Activated naive CD8-positive, alpha-beta T cell treated with anti-CD3 and anti-CD28 coated beads, Interleukin-2, amount 50 U/mL, for 16 hours (primary cell): ENCODE data around the gene RNU2-1.
A peak's percentile ranks its signal among the peaks of the same experiment; 100 is the strongest.
"Not testable (repeated sequence)": the region's sequence is repeated elsewhere in the genome, so short reads cannot be mapped to it uniquely, and the experiment has no call there.

Source experiments
- DNase-seq: peaks from one replicate; pipeline ENCODE4 v3.0.0-alpha.2; 2020; ENCODE audit warnings: low read depth, low spot score

Gene RNU2-1

DNA sequence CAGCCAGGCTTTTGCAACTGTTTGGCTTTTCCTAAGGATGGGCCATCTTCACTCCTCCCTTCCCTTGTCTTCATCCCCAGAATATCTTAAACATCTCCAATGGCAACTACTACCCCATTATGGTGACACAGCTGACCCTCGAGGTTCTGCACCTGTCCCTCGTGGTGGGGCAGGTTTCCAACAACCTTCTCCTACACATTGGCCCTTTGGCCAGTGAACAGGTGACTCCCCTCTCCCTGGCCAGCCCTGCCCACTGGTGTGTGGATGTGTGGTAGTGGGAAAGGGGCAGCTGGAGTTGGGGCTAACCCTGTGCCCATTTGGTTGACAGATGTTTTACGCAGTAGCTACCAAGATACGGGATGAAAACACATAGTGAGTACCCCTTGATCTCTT is 17.4 kb downstream of the RNU2-1 start:
- no peak for DNase-seq

- no peak for DNase-seq
These were observed 18.4 kb downstream of the RNU2-1 start for GRCh38 chr17:43215341-43215740.

- DNase-seq = no peak
These were observed 20.2 kb downstream of the RNU2-1 start for GRCh38 chr17:43213545-43213944.

DNA sequence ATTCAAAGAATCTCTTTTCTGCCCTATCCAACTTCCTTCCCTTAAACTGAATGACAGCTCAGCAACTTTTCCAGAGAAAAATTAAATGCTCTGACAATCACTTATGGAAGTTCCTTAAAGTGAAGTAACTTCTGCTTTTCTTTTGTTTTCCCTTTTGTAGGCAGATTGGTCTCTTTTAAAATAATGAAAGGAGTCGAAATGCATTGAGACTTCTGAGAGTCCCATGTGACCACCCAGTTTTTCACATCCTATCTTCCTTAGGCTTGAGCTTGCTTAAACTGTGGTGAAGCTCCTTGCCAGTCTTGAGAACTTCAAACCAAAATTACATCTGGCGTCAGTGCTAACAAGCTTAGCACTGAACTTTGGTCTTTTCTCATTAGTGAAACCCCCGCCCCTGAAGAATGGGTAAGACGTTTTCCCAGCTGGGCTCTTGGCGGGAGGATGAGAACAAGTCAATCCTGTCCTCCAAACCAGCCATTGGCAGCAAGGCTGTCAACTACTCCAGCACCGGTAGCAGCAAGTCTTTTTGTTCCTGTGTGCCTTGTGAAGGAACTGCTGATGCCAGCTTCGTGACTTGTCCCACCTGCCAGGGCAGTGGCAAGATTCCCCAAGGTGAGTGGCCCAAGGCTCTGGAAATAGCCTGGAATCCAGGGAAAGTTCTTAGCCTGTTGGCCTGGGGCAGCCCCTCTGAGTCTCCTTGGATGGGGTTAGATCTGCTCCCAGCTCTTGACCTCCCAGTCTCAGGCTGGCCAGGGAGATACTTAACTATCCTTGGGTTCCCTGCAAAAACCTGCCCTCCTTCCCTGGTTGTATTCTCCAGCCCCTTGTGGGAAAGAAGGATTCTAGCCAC is 20.9 kb downstream of the RNU2-1 start:
- no peak for DNase-seq

GRCh38 chr17:43211480-43212402 is 22.0 kb downstream of the RNU2-1 start, which contains the start of gene TMEM106A:
TMEM106A (plus strand) TSS chr17:43211875; CDS start chr17:43213042, 1,167 bp downstream.
- DNase-seq = peak; percentile 46

DNA sequence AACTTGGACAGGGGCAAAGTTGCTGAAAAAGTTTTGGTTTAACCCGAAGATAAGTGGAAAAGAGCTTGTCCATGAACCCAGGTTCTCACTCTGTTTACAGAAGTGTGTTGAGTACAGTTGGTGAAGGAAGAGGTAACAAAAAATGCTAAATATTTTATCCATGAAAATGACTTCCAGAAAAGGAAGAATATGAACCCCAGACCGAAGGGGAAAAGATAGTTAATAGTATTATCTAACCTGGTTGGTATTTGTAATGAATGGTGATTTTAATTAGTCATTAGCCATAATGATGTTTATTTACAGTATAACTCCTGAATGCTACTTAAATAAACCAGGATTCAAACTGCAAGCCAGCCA is 22.7 kb downstream of the RNU2-1 start:
- DNase-seq = no peak

- DNase-seq = no peak
These were observed 23.2 kb downstream of the RNU2-1 start for GRCh38 chr17:43210576-43210975.

DNA sequence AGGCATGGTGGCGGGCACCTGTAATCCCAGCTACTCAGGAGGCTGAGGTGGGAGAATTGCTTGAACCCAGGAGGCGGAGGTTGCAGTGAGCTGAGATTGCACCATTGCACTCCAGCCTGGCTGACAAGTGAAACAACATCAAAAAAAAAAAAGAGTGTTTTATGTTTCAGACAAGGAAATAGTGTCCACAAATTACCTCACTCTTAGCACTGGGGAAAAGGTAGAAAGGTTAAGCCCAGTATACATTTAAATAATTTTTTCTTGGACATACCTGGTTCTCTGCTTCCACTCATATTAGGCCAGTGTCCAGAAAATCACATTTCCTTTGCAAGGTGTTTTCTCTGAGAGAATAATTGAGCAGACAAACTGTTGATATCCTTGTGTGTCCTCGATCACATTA is 30.8 kb downstream of the RNU2-1 start:
- DNase-seq = not testable (repeated sequence)

DNA sequence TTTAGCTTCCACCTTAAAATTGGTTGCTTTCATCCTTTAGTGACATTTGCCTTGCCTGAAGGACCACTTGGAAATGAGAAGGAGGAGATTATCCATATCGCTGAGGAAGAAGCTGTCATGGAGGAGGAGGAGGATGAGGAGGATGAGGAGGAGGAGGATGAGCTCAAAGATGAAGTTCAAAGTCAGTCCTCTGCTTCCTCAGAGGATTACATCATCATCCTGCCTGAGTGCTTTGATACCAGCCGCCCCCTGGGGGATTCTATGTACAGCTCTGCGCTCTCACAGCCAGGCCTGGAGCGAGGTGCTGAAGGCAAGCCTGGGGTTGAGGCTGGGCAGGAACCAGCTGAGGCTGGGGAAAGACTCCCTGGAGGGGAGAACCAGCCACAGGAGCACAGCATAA is 33.6 kb downstream of the RNU2-1 start:
- DNase-seq = no peak

DNA sequence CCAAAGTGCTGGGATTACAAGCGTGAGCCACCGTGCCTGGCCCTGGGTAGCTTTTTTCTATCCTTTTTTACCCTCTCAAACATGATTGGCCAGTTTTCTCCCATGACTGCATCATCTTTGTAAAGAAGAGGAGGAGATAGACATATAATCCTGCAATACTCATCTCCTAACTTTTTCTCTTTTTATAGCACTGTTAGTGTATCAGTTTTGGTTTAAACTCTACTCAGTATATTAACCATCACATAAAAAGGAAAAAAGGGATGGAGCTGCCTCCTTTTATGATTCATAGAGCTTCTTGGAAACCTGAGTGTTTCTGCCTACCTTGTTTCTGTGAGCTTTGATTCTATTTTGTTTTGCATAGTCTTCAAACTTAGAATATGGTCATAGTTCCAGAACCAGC is 34.1 kb downstream of the RNU2-1 start:
- DNase-seq = no peak

DNA sequence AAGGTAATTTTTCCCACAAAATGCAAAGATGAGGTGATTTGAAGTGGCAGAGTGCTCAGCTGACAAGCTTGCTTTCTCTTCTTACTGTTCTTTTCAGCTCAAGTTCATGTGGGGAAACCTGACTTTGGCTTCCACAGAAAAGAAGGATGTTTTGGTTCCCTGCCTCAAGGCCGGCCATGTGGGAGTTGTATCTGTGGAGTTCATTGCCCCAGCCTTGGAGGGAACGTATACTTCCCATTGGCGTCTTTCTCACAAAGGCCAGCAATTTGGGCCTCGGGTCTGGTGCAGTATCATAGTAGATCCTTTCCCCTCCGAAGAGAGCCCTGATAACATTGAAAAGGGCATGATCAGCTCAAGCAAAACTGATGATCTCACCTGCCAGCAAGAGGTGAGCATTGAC is 40.5 kb downstream of the RNU2-1 start:
- no peak for DNase-seq

GRCh38 chr17:43186656-43187055 is 47.1 kb downstream of the RNU2-1 start:
- DNase-seq = not testable (repeated sequence)

DNA sequence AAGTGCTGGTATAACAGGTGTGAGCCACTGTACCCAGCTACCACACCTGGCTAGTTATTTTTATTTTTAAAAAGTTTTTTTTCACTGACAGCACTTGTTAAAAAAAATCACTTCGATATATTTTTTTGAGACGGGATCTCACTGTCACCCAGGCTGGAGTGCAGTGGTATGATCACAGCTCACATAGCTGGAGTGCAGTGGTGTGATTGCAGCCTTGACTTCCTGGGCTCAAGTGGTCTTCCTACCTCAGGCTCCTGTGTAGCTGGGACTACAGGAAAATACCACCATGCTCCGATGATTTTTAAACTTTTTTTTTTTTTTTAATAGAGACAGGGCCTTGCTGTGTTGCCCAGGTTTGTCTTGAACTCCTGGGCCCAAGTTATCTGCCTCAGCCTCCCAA is 49.9 kb downstream of the RNU2-1 start:
- no peak for DNase-seq
